Right kidney (tissue), 1 donor: ENCODE data around the gene CAV3.

ENCODE experiments used
- DNase-seq: peaks from one replicate; pipeline ENCODE4 v3.0.0-alpha.2; 2016

CAV3 gene

GRCh38 chr3:8761866-8762265 lies 28.3 kb downstream of the CAV3 start:
- DNase-seq, result no peak

GRCh38 chr3:8762607-8763377 lies 29.2 kb downstream of the CAV3 start:
- DNase-seq, result no peak

GRCh38 chr3:8764528-8764927 lies 30.9 kb downstream of the CAV3 start:
- no peak for DNase-seq

GRCh38 chr3:8765528-8765927 lies 31.9 kb downstream of the CAV3 start:
- DNase-seq, result no peak

GRCh38 chr3:8766148-8766547 lies 32.5 kb downstream of the CAV3 start:
- DNase-seq, result no peak

- no peak for DNase-seq
Measured at GRCh38 chr3:8767256-8767666, 33.7 kb downstream of the CAV3 start.

GRCh38 chr3:8767667-8768363 lies 34.2 kb downstream of the CAV3 start:
- peak; percentile 80 for DNase-seq

- DNase-seq, result peak; percentile 45
Measured at GRCh38 chr3:8768364-8769087, 34.9 kb downstream of the CAV3 start.

GRCh38 chr3:8769088-8769822 lies 35.7 kb downstream of the CAV3 start, which contains the start of gene OXTR:
Gene OXTR (minus strand): TSS chr3:8769613. CDS start chr3:8768187, 1,426 bp downstream.
- peak; percentile 77 for DNase-seq

GRCh38 chr3:8773941-8774542 lies 40.4 kb downstream of the CAV3 start:
- DNase-seq, result no peak

GRCh38 chr3:8775181-8775580 lies 41.6 kb downstream of the CAV3 start:
- no peak for DNase-seq

- DNase-seq, result no peak
Measured at GRCh38 chr3:8775602-8776001, 42.0 kb downstream of the CAV3 start.

- DNase-seq, result no peak
Measured at GRCh38 chr3:8776406-8776805, 42.8 kb downstream of the CAV3 start.

- no peak for DNase-seq
Measured at GRCh38 chr3:8777201-8777977, 43.8 kb downstream of the CAV3 start.

GRCh38 chr3:8777978-8778267 lies 44.3 kb downstream of the CAV3 start:
- no peak for DNase-seq

GRCh38 chr3:8778475-8778874 lies 44.9 kb downstream of the CAV3 start:
- DNase-seq, result no peak

GRCh38 chr3:8780279-8780678 lies 46.7 kb downstream of the CAV3 start:
- no peak for DNase-seq

- no peak for DNase-seq
Measured at GRCh38 chr3:8784676-8785435, 51.3 kb downstream of the CAV3 start.

GRCh38 chr3:8790529-8790928 lies 56.9 kb downstream of the CAV3 start:
- DNase-seq, result no peak

GRCh38 chr3:8793242-8793641 lies 59.6 kb downstream of the CAV3 start:
- DNase-seq, result no peak

- no peak for DNase-seq
Measured at GRCh38 chr3:8794247-8794646, 60.6 kb downstream of the CAV3 start.
